Adrenal gland (tissue), 12 donors: Measurements from ENCODE around the gene TTC9B. TPM values are rescaled to one million over a fixed set of nuclear protein-coding genes. Genes with fewer than 3 reads are reported as not detected.

Experiments used
- DNase-seq, 7 donors: peaks; one replicate each; pipeline ENCODE4 v3.0.0-alpha.2; 2019 to 2020
- H3K27ac ChIP-seq, 5 donors: fragments of 200-600 bp; sonication (generic) in 4 of 5; 1 replicate in 3 of 5; 2 replicates in 2 of 5; pipeline versions ENCODE4 v1.5.1 to v1.8.0; 2016 to 2020; ENCODE audit warnings: mild to moderate bottlenecking in 1 of 5
- H3K27me3 ChIP-seq: fragments of 200-600 bp; 2 replicates; pipeline ENCODE4 v1.8.0; 2021
- H3K36me3 ChIP-seq, 2 donors: fragments of 200-600 bp; replicated peaks in 1 of 2; 1 replicate in 1 of 2; 2 replicates in 1 of 2; pipeline versions ENCODE4 v1.5.1 to v1.8.0; 2018 to 2022
- H3K4me1 ChIP-seq, 2 donors: fragments of 200-600 bp; replicated peaks in 1 of 2; 1 replicate in 1 of 2; 2 replicates in 1 of 2; pipeline versions ENCODE4 v1.5.1 to v1.8.0; 2018 to 2021
- H3K4me3 ChIP-seq, 4 donors: fragments of 200-600 bp; sonication (generic) in 3 of 4; one replicate each; pipeline ENCODE4 v1.5.1; 2016 to 2018
- H3K9me3 ChIP-seq, 3 donors: fragments of 200-600 bp; sonication (generic) in 1 of 3; replicated peaks in 1 of 3; 1 replicate in 2 of 3; 2 replicates in 1 of 3; pipeline versions ENCODE4 v1.5.1 to v1.8.0; 2016 to 2021
- CTCF ChIP-seq, 6 experiments: fragments of 450-650 bp in 4 of 6; fragments of 200-600 bp in 2 of 6; sonication (generic) in 1 of 6; IDR thresholded peaks; 1 replicate in 5 of 6; 2 replicates in 1 of 6; pipeline versions ENCODE4 v1.5.1 to v1.8.0; 2016 to 2021; ENCODE audit warnings: antibody characterized with exemption in 6 of 6, mild to moderate bottlenecking in 2 of 6, moderate library complexity in 1 of 6
- POLR2A ChIP-seq, 2 donors: fragments of 450-650 bp; IDR thresholded peaks; one replicate each; pipeline ENCODE4 v1.6.1; 2017; ENCODE audit warnings: antibody characterized with exemption in 2 of 2, mild to moderate bottlenecking in 2 of 2, moderate library complexity in 1 of 2
- WGBS, 4 donors: extraction: QIAGEN DNeasy Blood & Tissue Kit in 2 of 4; methylation state at CpG; one replicate each; pipeline versions ENCODE4 v1.1.5 to v1.1.7; 2013 to 2017; 5-methylcytosine and 5-hydroxymethylcytosine counted together
- intact Hi-C, 2 donors: fragments of 100-400 bp; cut with DNase I; formaldehyde crosslinking; loops; one replicate each; pipeline versions ENCODE4 v1.14.1 to v1.15.0; 2022 to 2023
- polyA plus RNA-seq, 3 donors: library from polyadenylated mRNA; stranded (reverse); fragments of 200-250 nt in 2 of 3; fragments of 350-450 nt in 1 of 3; fragmentation: Illumina TruSeq in 1 of 3; extraction: RNeasy Lipid Tissue Mini Kit (QIAGEN cat#74804) in 1 of 3; gene quantifications; one replicate each; pipeline ENCODE4 v1.2.3, GENCODE V29; 2013 to 2014
- total RNA-seq, 9 donors: library from RNA; depleted of rRNA in 4 of 9; stranded (reverse); fragments of >200 nt in 4 of 9; fragments of 120-200 nt in 1 of 9; fragmentation: NEBNext Ultra II Directional in 1 of 9; extraction: Animal tissue kit (Norgen Biotek cat#: 25700) in 1 of 9; gene quantifications; one replicate each; pipeline versions ENCODE4 v1.1.0 to v1.2.4, GENCODE V29; 2013 to 2023
- donor health status: healthy with polysubstance abuse.
- donor health status: Bipolar disorder and iron deficiency.
- donor health status: DM: yes; HTN: yes; CAD: no.
- donor health status: DM: no; HTN: no; CAD: no.
- donor health status: DM: no; HTN: no; CAD: no.
- donor health status: DM: yes; HTN: yes; CAD: no.

Gene TTC9B
- total and polyA plus RNA-seq, 12 donors, result 0.32 to 2.6 (median 0.53) TPM; not detected in 8

GRCh38 chr19:40229926-40230417 is 11.8 kb upstream of the TTC9B start:
- Histone ChIP-seq H3K4me1 (peaks cover 20 to 34% of the 10 kb centered on the region in 2 donors), H3K9me3 (no peaks in the 10 kb centered on the region), H3K4me3 (no peak overlapping the region), H3K36me3 (peaks cover 0 to 15% of the 10 kb centered on the region in 2 donors), H3K27me3 (no peaks in the 10 kb centered on the region), H3K27ac (peak overlapping the region in 2 of 5 donors; percentile 36 to 61)
- TF ChIP-seq CTCF (IDR thresholded peaks at IDR 0.05) (no peak), POLR2A (IDR thresholded peaks at IDR 0.05) (no peak)
- no peak for DNase-seq
- intact Hi-C loops, result no loop called here
- 70 to 74% (median 71%) methylated on average over 4 of the region's 4 CpGs for WGBS, 4 donors

- H3K4me3 ChIP-seq, result no peak overlapping the region
- TF ChIP-seq CTCF (IDR thresholded peaks at IDR 0.05) (no peak), POLR2A (IDR thresholded peaks at IDR 0.05) (no peak)
- H3K27me3 ChIP-seq, result peaks cover 1% of the 10 kb centered on the region
- WGBS, 4 donors, result 21 to 35% (median 26%) methylated on average over 3 of the region's 3 CpGs
- no peak for DNase-seq
- intact Hi-C loops, result no loop called here
- peaks cover 0 to 11% of the 10 kb centered on the region in 2 donors for H3K36me3 ChIP-seq
- H3K4me1 ChIP-seq, result peaks cover 20 to 34% of the 10 kb centered on the region in 2 donors
- H3K27ac ChIP-seq, result peak overlapping the region in 2 of 5 donors; percentile 36 to 61
- no peaks in the 10 kb centered on the region for H3K9me3 ChIP-seq
Observed at GRCh38 chr19:40229484-40229883, 11.3 kb upstream of the TTC9B start.

GRCh38 chr19:40228863-40229262 is 10.7 kb upstream of the TTC9B start:
- peaks cover 20 to 34% of the 10 kb centered on the region in 2 donors for H3K4me1 ChIP-seq
- intact Hi-C loops, result no loop called here

GRCh38 chr19:40228346-40228745 is 10.2 kb upstream of the TTC9B start:
- DNase-seq, result no peak
- Histone ChIP-seq H3K4me3 (no peak overlapping the region), H3K27ac (no peak overlapping the region), H3K36me3 (peaks cover 0 to 3% of the 10 kb centered on the region in 2 donors), H3K4me1 (peaks cover 20 to 34% of the 10 kb centered on the region in 2 donors), H3K9me3 (no peaks in the 10 kb centered on the region), H3K27me3 (peaks cover 4% of the 10 kb centered on the region)
- 58 to 67% (median 61%) methylated on average over 10 of the region's 10 CpGs for WGBS, 4 donors
- intact Hi-C loops, result no loop called here
- no peak for TF ChIP-seq POLR2A (IDR thresholded peaks at IDR 0.05)
- no peak for TF ChIP-seq CTCF (IDR thresholded peaks at IDR 0.05)

More at GRCh38 chr19:40228863-40229262, 10.7 kb upstream of the TTC9B start:
- WGBS, 4 donors, result 72 to 79% (median 75%) methylated on average over 5 of the region's 5 CpGs
- Histone ChIP-seq H3K4me3 (no peak overlapping the region), H3K9me3 (no peaks in the 10 kb centered on the region), H3K36me3 (peaks cover 0 to 8% of the 10 kb centered on the region in 2 donors), H3K27ac (peak overlapping the region in 1 of 5 donors; percentile 29), H3K27me3 (peaks cover 4% of the 10 kb centered on the region)
- no peak for DNase-seq
- TF ChIP-seq CTCF (IDR thresholded peaks at IDR 0.05) (no peak), POLR2A (IDR thresholded peaks at IDR 0.05) (no peak)
